ENCODE measurements around the gene ZNF683. TPM values are rescaled to one million over a fixed set of nuclear protein-coding genes. Genes with fewer than 3 reads are reported as not detected.

Gene ZNF683
- total and polyA plus RNA-seq, 9 of the 15 experiments (the other 6 are each of a cell fraction or from before 2014, with no cell fraction given) = not detected

- no peak for TF ChIP-seq CHD7 (IDR thresholded peaks at IDR 0.05; ENCODE audit: low read depth, low read length)
- TF ChIP-seq RHOXF2B (CRISPR knock-in tag; conservative IDR thresholded peaks at IDR 0.05) = no peak
- peak; percentile 89 for TF ChIP-seq ZNF24 (IDR thresholded peaks at IDR 0.05)
- no peak for TF ChIP-seq RBM15 (IDR thresholded peaks at IDR 0.05; ENCODE audit: insufficient read depth, low read length)
- peak in 1 of 2 experiments; percentile 39; a peak in 1 of 4 replicates for TF ChIP-seq MNT (conservative IDR thresholded peaks at IDR 0.05)
- 0 out of 2 replicates have a peak, but pooled peaks have one; percentile 20 for TF ChIP-seq POLR2G (IDR thresholded peaks at IDR 0.05; ENCODE audit: low read depth, low read length)
- TF ChIP-seq ZNF75A (CRISPR knock-in tag; IDR thresholded peaks at IDR 0.05) = no peak
- TF ChIP-seq NFIX (CRISPR knock-in tag; IDR thresholded peaks at IDR 0.05; ENCODE audit: low read depth) = no peak
- TF ChIP-seq CREB1 (IDR thresholded peaks at IDR 0.05) = peak; percentile 46; the same call in 1 of the 2 replicates
- peak; percentile 61; the same call in 1 of the 2 replicates for TF ChIP-seq CREB1 (CRISPR knock-in tag; IDR thresholded peaks at IDR 0.05)
- no peak for TF ChIP-seq ARID3B (CRISPR knock-in tag; IDR thresholded peaks at IDR 0.05; ENCODE audit: borderline replicate concordance)
Measured at GRCh38 chr1:26363549-26364448, 8.8 kb downstream of the ZNF683 start (continued).
